Cardiac septum (tissue), 1 donor: ENCODE data around the gene HRH2. TPM values are rescaled to one million over a fixed set of nuclear protein-coding genes. Genes with fewer than 3 reads are reported as not detected.
"Not testable (repeated sequence)": the region's sequence is repeated elsewhere in the genome, so short reads cannot be mapped to it uniquely, and the experiment has no call there.

ENCODE experiments used
- DNase-seq: peaks from one replicate; pipeline ENCODE4 v3.0.0-alpha.2; 2020; ENCODE audit warnings: low spot score
- intact Hi-C: fragments of 100-400 bp; cut with DNase I; formaldehyde crosslinking; loops from one replicate; pipeline ENCODE4 v1.14.0; 2022
- total RNA-seq: library from RNA; stranded (reverse); fragmentation: NEBNext Ultra II Directional; extraction: Animal tissue kit (Norgen Biotek cat#: 25700); gene quantifications from one replicate; pipeline ENCODE4 v1.2.1, GENCODE V29; 2021
- donor health status: DM: no; HTN: no; CAD: no.

HRH2 gene
- total RNA-seq, 1 donor from 2014 or later: 60.1 TPM

DNA sequence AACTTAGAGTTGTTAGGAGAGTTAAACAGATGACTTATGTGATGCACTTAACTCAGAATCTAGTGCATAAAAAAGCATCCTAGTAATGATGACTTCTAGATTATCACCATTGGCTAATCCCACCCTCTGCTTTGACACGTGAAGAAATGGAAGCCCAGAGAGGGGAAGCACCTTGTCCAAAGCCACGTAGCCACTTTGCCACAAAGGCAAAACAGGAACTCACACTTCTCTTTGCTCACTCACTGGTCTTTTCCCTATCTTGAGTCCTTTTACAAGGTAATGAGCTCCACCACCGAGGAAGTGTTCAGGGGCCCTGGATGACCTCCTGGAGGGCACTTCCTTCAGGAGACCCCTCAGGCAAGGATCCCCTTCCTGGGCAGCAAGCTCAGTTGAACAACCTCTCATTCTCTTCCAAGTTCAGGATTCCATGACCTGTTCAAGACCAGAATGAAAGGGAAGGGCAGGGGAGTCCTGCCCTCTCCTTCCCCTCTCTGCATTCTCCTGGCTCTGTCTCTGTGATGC, 89.7 kb downstream of the HRH2 start:
- DNase-seq: no peak
- intact Hi-C loops: no loop called here

DNA sequence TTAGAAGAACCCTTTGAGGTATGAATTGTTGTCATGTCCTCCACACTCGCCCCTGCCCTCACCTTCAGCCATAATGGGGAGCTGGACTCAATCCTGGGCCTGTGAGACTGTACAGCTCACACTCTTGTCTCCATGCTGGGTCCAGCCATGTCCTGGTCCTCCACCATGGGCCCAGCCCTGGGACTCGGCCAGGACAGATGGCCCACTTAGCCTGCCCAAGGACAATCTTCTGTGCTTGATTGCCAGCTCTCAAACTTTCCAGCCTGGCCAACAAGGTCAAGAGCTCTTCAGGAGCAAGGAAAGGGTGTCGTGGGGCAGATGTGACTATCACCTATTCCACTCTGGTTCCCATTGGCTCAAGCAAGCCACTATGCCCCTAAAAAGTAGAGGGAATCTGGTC, 90.8 kb downstream of the HRH2 start:
- DNase-seq: no peak
- intact Hi-C loops: no loop called here

GRCh38 chr5:175749591-175749990, 91.7 kb downstream of the HRH2 start:
- DNase-seq: no peak
- intact Hi-C loops: no loop called here

- DNase-seq: no peak
- intact Hi-C loops: no loop called here
Measured at GRCh38 chr5:175750511-175750931, 92.7 kb downstream of the HRH2 start.

GRCh38 chr5:175751369-175751768, 93.5 kb downstream of the HRH2 start:
- DNase-seq: no peak

GRCh38 chr5:175752826-175753535, 95.1 kb downstream of the HRH2 start:
- DNase-seq: no peak
- intact Hi-C loops: no loop called here

More at GRCh38 chr5:175751369-175751768, 93.5 kb downstream of the HRH2 start:
- intact Hi-C loops: no loop called here

DNA sequence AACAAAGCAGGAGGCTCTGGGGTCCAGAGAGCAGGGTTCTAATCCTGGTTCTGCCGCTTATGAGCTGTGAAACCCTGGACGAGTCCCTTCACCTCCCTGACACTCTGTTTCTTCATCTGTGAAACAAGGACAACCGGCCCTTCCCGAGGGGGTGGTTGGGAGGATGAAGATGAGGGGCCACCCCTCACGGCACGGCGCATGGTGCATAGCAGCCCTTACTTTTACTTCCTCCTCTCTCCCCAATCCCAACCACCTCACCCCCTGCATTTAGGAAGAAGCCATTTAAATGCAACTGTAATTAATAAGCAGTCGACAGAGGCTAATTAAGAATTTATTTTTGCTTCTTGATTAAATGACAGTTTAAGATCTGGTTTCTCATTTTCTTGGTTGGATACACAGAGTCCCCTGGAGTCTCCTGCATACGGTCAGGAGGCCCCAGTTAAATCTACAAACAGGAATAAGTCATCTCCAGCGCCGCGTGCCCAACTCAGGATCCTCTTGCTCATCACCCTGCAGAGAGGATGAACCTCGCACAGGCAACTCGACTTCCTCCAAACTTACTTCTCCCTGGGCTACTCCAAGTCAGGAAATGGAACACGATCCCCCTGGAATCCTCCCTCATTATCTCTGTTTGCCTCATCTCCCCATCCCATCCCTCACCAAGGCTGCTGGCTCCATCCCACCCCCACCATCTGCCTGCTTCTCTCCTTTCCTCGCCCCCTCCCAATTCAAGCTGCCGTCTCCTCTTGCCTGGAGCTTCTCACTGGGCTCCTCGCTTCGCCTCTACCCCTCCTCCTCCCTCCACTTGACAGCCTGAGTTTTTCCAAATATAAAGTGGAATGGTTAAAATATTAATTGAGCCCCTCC, 95.9 kb downstream of the HRH2 start:
- no peak for DNase-seq
- intact Hi-C loops: no loop called here

GRCh38 chr5:175759991-175760390, 102.1 kb downstream of the HRH2 start:
- intact Hi-C loops, DNase-seq: not testable (repeated sequence)

Other genes with a start within 250 kb of the HRH2 start
- 0.05 TPM for gene DRD1, start 213.9 kb upstream of the HRH2 start, total RNA-seq
- 30.1 TPM for gene SFXN1, start 179.5 kb upstream of the HRH2 start, total RNA-seq
- gene CPLX2, start 213.5 kb downstream of the HRH2 start, total RNA-seq: not detected